Neuronal stem cell (in vitro differentiated cells): ENCODE results near the gene MCTS1.

Experiments
- DNase-seq: peaks from one replicate; pipeline ENCODE4 v3.0.0-alpha.2; 2013; ENCODE audit warnings: low spot score
- H2AFZ ChIP-seq: one replicate; pipeline ENCODE4 v1.6.1; 2013; ENCODE audit warnings: mild to moderate bottlenecking, low read length, inconsistent platforms
- H2AK5ac ChIP-seq: 2 replicates; pipeline ENCODE4 v1.6.1; 2013; ENCODE audit warnings: low read depth, mild to moderate bottlenecking, inconsistent platforms, low read length, moderate library complexity, mixed read lengths
- H2BK120ac ChIP-seq: 2 replicates; pipeline ENCODE4 v1.6.1; 2013; ENCODE audit warnings: low read depth, mild to moderate bottlenecking, inconsistent platforms, low read length, moderate library complexity, mixed read lengths
- H2BK12ac ChIP-seq: one replicate; pipeline ENCODE4 v1.6.1; 2013; ENCODE audit warnings: low read length, inconsistent platforms
- H2BK15ac ChIP-seq: 2 replicates; pipeline ENCODE4 v1.6.1; 2013; ENCODE audit warnings: mild to moderate bottlenecking, low read length, inconsistent platforms, mixed read lengths
- H2BK5ac ChIP-seq: one replicate; pipeline ENCODE4 v1.6.1; 2013; ENCODE audit warnings: inconsistent platforms, mild to moderate bottlenecking, low read length, moderate library complexity
- H3K14ac ChIP-seq: one replicate; pipeline ENCODE4 v1.6.1; 2013; ENCODE audit warnings: low read length, inconsistent platforms
- H3K18ac ChIP-seq: 2 replicates; pipeline ENCODE4 v1.6.1; 2013; ENCODE audit warnings: low read length, inconsistent platforms
- H3K23ac ChIP-seq: 2 replicates; pipeline ENCODE4 v1.6.1; 2013; ENCODE audit warnings: low read depth, mild to moderate bottlenecking, mixed read lengths, low read length, inconsistent platforms; ENCODE audit not compliant: poor library complexity
- H3K27ac ChIP-seq: replicated peaks from 3 replicates; pipeline ENCODE4 v1.5.1; 2013; ENCODE audit warnings: low read length, inconsistent platforms
- H3K27me3 ChIP-seq, 3 experiments: 2 replicates each; pipeline ENCODE4 v1.6.1; 2013; ENCODE audit warnings: low read length in 3 of 3, mild to moderate bottlenecking in 2 of 3, inconsistent platforms in 1 of 3, low read depth in 1 of 3, mixed read lengths in 1 of 3, moderate library complexity in 1 of 3; ENCODE audit not compliant: control insufficient read depth in 3 of 3, insufficient read depth in 3 of 3
- H3K36me3 ChIP-seq, 2 donors: replicated peaks in 1 of 2; 2 replicates each; pipeline ENCODE4 v1.6.1; 2013; ENCODE audit warnings: low read length in 2 of 2; ENCODE audit not compliant: control insufficient read depth in 2 of 2, insufficient read depth in 2 of 2
- H3K4ac ChIP-seq: 2 replicates; pipeline ENCODE4 v1.6.1; 2013; ENCODE audit warnings: inconsistent platforms, mild to moderate bottlenecking, low read length, moderate library complexity
- H3K4me1 ChIP-seq, 2 donors: 1 replicate in 1 of 2; 2 replicates in 1 of 2; pipeline ENCODE4 v1.6.1; 2013; ENCODE audit warnings: low read length in 2 of 2, low read depth in 1 of 2; ENCODE audit not compliant: control insufficient read depth in 2 of 2, insufficient read depth in 1 of 2
- H3K4me2 ChIP-seq: one replicate; pipeline ENCODE4 v1.6.1; 2013; ENCODE audit warnings: mild to moderate bottlenecking, low read length, inconsistent platforms; ENCODE audit not compliant: insufficient read depth, poor library complexity, severe bottlenecking
- H3K4me3 ChIP-seq, 2 donors: 2 replicates each; pipeline ENCODE4 v1.5.1; 2013; ENCODE audit warnings: low read length in 2 of 2, mild to moderate bottlenecking in 2 of 2, inconsistent platforms in 1 of 2, moderate library complexity in 1 of 2
- H3K79me1 ChIP-seq: one replicate; pipeline ENCODE4 v1.6.1; 2013; ENCODE audit warnings: low read depth, mild to moderate bottlenecking, inconsistent platforms, low read length, moderate library complexity
- H3K9ac ChIP-seq: one replicate; pipeline ENCODE4 v1.6.1; 2013; ENCODE audit warnings: mild to moderate bottlenecking, low read depth, low read length, inconsistent platforms; ENCODE audit not compliant: poor library complexity
- H3K9me3 ChIP-seq, 2 donors: replicated peaks in 1 of 2; 2 replicates each; pipeline versions ENCODE3 to v1.6.1; 2013; ENCODE audit warnings: low read length in 2 of 2, mild to moderate bottlenecking in 2 of 2, inconsistent platforms in 1 of 2, low read depth in 1 of 2, mixed read lengths in 1 of 2, moderate library complexity in 1 of 2; ENCODE audit not compliant: control insufficient read depth in 2 of 2, insufficient read depth in 1 of 2
- H4K8ac ChIP-seq: one replicate; pipeline ENCODE4 v1.6.1; 2013; ENCODE audit warnings: low read depth, mild to moderate bottlenecking, inconsistent platforms, low read length, moderate library complexity
- H4K91ac ChIP-seq: one replicate; pipeline ENCODE4 v1.6.1; 2013; ENCODE audit warnings: low read length, low read depth, mild to moderate bottlenecking, inconsistent platforms; ENCODE audit not compliant: poor library complexity
- WGBS, 2 donors: extraction: QIAGEN DNeasy Blood & Tissue Kit; methylation state at CpG; one replicate each; pipeline ENCODE4 v1.1.7; 2013; ENCODE audit warnings: missing lambda C conversion rate in 2 of 2, mixed read lengths in 1 of 2; ENCODE audit not compliant: insufficient read length in 2 of 2, insufficient replicate concordance in 1 of 2; ENCODE audit errors: extremely low coverage in 2 of 2; 5-methylcytosine and 5-hydroxymethylcytosine counted together

Gene MCTS1

GRCh38 chrX:120560842-120561633 lies 42.9 kb upstream of the MCTS1 start, which contains the start of gene CUL4B:
TSS of gene CUL4B (minus strand) at chrX:120560962. CDS start at chrX:120560638, 324 bp downstream.
- Histone ChIP-seq H3K36me3 (peaks cover 0 to 17% of the 10 kb centered on the region in 2 donors), H3K4me1 (peaks cover 0 to 7% of the 10 kb centered on the region in 2 donors), H3K27me3 (no peaks in the 10 kb centered on the region), H3K4me3 (peak within 1 kb of the TSS; percentile 68 to 91), H3K9ac (peak within 1 kb of the TSS; percentile 81), H2BK12ac (no peak within 1 kb of the TSS), H3K27ac (peak within 1 kb of the TSS; percentile 98), H3K14ac (peak within 1 kb of the TSS; percentile 38), H2BK15ac (peak within 1 kb of the TSS; percentile 11), H3K4ac (no peak within 1 kb of the TSS), H2BK5ac (peak within 1 kb of the TSS; percentile 35), H4K91ac (no peak within 1 kb of the TSS), H2AFZ (peak within 1 kb of the TSS; percentile 70), H3K23ac (no peak within 1 kb of the TSS), H3K79me1 (no peaks in the 10 kb centered on the region), H3K4me2 (peak within 1 kb of the TSS; percentile 54), H3K9me3 (no peaks in the 10 kb centered on the region), H2BK120ac (no peak within 1 kb of the TSS), H4K8ac (no peak within 1 kb of the TSS), H3K18ac (peak within 1 kb of the TSS; percentile 96), H2AK5ac (no peak within 1 kb of the TSS)
- WGBS, 2 donors: no CpG with 5 or more reads among the region's 54 CpGs
- peak; percentile 89 for DNase-seq

- Histone ChIP-seq H3K4me2 (peak overlapping the region; percentile 25), H2BK12ac (no peak overlapping the region), H3K18ac (no peak overlapping the region), H3K4ac (no peak overlapping the region), H3K9me3 (no peaks in the 10 kb centered on the region), H3K79me1 (no peaks in the 10 kb centered on the region), H3K27ac (peak overlapping the region; percentile 70), H3K9ac (no peak overlapping the region), H3K4me3 (peak overlapping the region; percentile 56 to 65), H3K27me3 (no peaks in the 10 kb centered on the region), H2AK5ac (no peak overlapping the region), H4K8ac (no peak overlapping the region), H3K14ac (no peak overlapping the region), H4K91ac (no peak overlapping the region), H2BK5ac (no peak overlapping the region), H3K4me1 (peaks cover 0 to 7% of the 10 kb centered on the region in 2 donors), H3K36me3 (peaks cover 0 to 10% of the 10 kb centered on the region in 2 donors), H2BK15ac (no peak overlapping the region), H2BK120ac (no peak overlapping the region), H2AFZ (peak overlapping the region; percentile 60), H3K23ac (no peak overlapping the region)
- WGBS, 2 donors: no CpG with 5 or more reads among the region's 12 CpGs
- no peak for DNase-seq
Measured at GRCh38 chrX:120561634-120562568, 42.0 kb upstream of the MCTS1 start.

GRCh38 chrX:120562569-120562926 lies 41.4 kb upstream of the MCTS1 start:
- Histone ChIP-seq H2BK15ac (no peak overlapping the region), H3K27ac (no peak overlapping the region), H3K4ac (no peak overlapping the region), H2AFZ (no peak overlapping the region), H2BK5ac (no peak overlapping the region), H2BK12ac (no peak overlapping the region), H4K91ac (no peak overlapping the region), H3K14ac (no peak overlapping the region), H3K9me3 (no peaks in the 10 kb centered on the region), H3K18ac (no peak overlapping the region), H3K36me3 (peaks cover 0 to 5% of the 10 kb centered on the region in 2 donors), H3K4me2 (no peak overlapping the region), H3K23ac (no peak overlapping the region), H2BK120ac (no peak overlapping the region), H3K4me1 (peaks cover 0 to 7% of the 10 kb centered on the region in 2 donors), H3K4me3 (no peak overlapping the region), H3K79me1 (no peaks in the 10 kb centered on the region), H3K27me3 (no peaks in the 10 kb centered on the region), H3K9ac (no peak overlapping the region), H2AK5ac (no peak overlapping the region), H4K8ac (no peak overlapping the region)
- no CpG with 5 or more reads among the region's 2 CpGs for WGBS, 2 donors
- DNase-seq: no peak

GRCh38 chrX:120564925-120565324 lies 39.0 kb upstream of the MCTS1 start:
- no peaks in the 10 kb centered on the region for H3K9me3 ChIP-seq
- H2BK15ac ChIP-seq: no peak overlapping the region
- no peak overlapping the region for H3K14ac ChIP-seq
- no peak overlapping the region for H3K18ac ChIP-seq
- no peak overlapping the region for H3K27ac ChIP-seq
- peaks cover 0 to 3% of the 10 kb centered on the region in 2 donors for H3K4me1 ChIP-seq
- H4K8ac ChIP-seq: no peak overlapping the region
- H2BK12ac ChIP-seq: no peak overlapping the region
- no peak overlapping the region for H2AFZ ChIP-seq
- no peak overlapping the region for H3K9ac ChIP-seq
- H3K23ac ChIP-seq: no peak overlapping the region
- no peak overlapping the region for H2BK120ac ChIP-seq
- H3K4me2 ChIP-seq: no peak overlapping the region
- no peak overlapping the region for H3K4ac ChIP-seq
- no peaks in the 10 kb centered on the region for H3K27me3 ChIP-seq
- no peaks in the 10 kb centered on the region for H3K36me3 ChIP-seq
- H3K4me3 ChIP-seq: no peak overlapping the region
- H2AK5ac ChIP-seq: no peak overlapping the region
- DNase-seq: no peak
- no peak overlapping the region for H2BK5ac ChIP-seq
- WGBS, 2 donors: no CpG with 5 or more reads among the region's 1 CpG
- H4K91ac ChIP-seq: no peak overlapping the region
- no peaks in the 10 kb centered on the region for H3K79me1 ChIP-seq
